Measurements from ENCODE around the gene ATXN7. TPM values are rescaled to one million over a fixed set of nuclear protein-coding genes. Genes with fewer than 3 reads are reported as not detected.

The ATXN7 gene
- total and polyA plus RNA-seq, 4 donors: 2.8 to 13.6 (median 5.6) TPM

DNA sequence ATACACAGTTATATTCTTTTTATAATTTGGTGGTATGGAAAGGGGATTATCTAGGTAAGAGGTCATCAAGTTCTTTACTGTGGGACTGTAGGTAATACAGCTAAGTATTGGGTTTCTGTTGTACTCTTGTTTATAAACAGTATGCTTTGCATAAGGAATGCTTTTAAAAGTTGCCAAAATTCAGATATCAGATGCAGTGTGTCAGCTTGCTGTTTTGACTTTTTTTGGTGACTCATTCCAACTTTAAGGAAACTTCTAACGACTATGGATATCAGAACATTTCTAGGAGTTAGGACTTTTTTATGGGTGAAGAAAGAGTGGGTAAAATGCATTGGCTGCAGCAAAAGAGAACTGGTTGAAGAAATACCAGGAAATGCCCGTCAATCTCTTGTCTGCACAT is 45.8 kb downstream of the ATXN7 start:
- Histone ChIP-seq H3K9me3 (ENCODE audit: control insufficient read depth in 4 of 4, low read length in 3 of 4) (no peaks in the 10 kb centered on the region), H3K9ac (ENCODE audit: low read depth in 1 of 2, low read length in 2 of 2) (no peak overlapping the region), H3K27me3 (ENCODE audit: control insufficient read depth in 4 of 4, insufficient read depth in 4 of 4, low read length in 3 of 4) (no peaks in the 10 kb centered on the region), H3K4me1 (ENCODE audit: control insufficient read depth in 4 of 4, insufficient read depth in 4 of 4, low read length in 3 of 4) (peaks cover 7 to 28% (median 21%) of the 10 kb centered on the region in 4 donors), H3K36me3 (ENCODE audit: control insufficient read depth in 4 of 4, insufficient read depth in 3 of 4, low read depth in 1 of 4, low read length in 3 of 4) (peaks cover 0 to 4% (median 0%) of the 10 kb centered on the region in 4 donors), H3K4me3 (ENCODE audit: low read depth in 1 of 3, low read length in 3 of 3) (no peak overlapping the region), H3K27ac (ENCODE audit: low read depth in 1 of 2, low read length in 2 of 2) (no peak overlapping the region)
- WGBS: 75% methylated on average over 2 of the region's 2 CpGs
- no peak for DNase-seq (ENCODE audit: low spot score)
- no peak for TF ChIP-seq NR2F2 (IDR thresholded peaks at IDR 0.05)
- no peak for TF ChIP-seq JUND (IDR thresholded peaks at IDR 0.05)
- no peak for TF ChIP-seq SP1 (IDR thresholded peaks at IDR 0.05)
- no peak for TF ChIP-seq REST (IDR thresholded peaks at IDR 0.05)
- TF ChIP-seq FOXA2 (IDR thresholded peaks at IDR 0.05): no peak
- TF ChIP-seq, protein P1, sequence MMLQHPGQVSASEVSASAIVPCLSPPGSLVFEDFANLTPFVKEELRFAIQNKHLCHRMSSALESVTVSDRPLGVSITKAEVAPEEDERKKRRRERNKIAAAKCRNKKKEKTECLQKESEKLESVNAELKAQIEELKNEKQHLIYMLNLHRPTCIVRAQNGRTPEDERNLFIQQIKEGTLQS (IDR thresholded peaks at IDR 0.05): no peak
- TF ChIP-seq, protein P2, sequence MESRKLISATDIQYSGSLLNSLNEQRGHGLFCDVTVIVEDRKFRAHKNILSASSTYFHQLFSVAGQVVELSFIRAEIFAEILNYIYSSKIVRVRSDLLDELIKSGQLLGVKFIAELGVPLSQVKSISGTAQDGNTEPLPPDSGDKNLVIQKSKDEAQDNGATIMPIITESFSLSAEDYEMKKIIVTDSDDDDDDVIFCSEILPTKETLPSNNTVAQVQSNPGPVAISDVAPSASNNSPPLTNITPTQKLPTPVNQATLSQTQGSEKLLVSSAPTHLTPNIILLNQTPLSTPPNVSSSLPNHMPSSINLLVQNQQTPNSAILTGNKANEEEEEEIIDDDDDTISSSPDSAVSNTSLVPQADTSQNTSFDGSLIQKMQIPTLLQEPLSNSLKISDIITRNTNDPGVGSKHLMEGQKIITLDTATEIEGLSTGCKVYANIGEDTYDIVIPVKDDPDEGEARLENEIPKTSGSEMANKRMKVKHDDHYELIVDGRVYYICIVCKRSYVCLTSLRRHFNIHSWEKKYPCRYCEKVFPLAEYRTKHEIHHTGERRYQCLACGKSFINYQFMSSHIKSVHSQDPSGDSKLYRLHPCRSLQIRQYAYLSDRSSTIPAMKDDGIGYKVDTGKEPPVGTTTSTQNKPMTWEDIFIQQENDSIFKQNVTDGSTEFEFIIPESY (IDR thresholded peaks at IDR 0.05): no peak
- TF ChIP-seq EGR1 (IDR thresholded peaks at IDR 0.05; ENCODE audit: low read depth in 2 of 2): no peak
- TF ChIP-seq RXRA (IDR thresholded peaks at IDR 0.05): no peak
- TF ChIP-seq YY1 (IDR thresholded peaks at IDR 0.05): no peak
- TF ChIP-seq RAD21 (IDR thresholded peaks at IDR 0.05): no peak
- no peak for TF ChIP-seq MAX (IDR thresholded peaks at IDR 0.05)
- TF ChIP-seq, protein P3, sequence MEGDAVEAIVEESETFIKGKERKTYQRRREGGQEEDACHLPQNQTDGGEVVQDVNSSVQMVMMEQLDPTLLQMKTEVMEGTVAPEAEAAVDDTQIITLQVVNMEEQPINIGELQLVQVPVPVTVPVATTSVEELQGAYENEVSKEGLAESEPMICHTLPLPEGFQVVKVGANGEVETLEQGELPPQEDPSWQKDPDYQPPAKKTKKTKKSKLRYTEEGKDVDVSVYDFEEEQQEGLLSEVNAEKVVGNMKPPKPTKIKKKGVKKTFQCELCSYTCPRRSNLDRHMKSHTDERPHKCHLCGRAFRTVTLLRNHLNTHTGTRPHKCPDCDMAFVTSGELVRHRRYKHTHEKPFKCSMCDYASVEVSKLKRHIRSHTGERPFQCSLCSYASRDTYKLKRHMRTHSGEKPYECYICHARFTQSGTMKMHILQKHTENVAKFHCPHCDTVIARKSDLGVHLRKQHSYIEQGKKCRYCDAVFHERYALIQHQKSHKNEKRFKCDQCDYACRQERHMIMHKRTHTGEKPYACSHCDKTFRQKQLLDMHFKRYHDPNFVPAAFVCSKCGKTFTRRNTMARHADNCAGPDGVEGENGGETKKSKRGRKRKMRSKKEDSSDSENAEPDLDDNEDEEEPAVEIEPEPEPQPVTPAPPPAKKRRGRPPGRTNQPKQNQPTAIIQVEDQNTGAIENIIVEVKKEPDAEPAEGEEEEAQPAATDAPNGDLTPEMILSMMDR (IDR thresholded peaks at IDR 0.05; ENCODE audit: low read depth, low read length, missing input control): no peak
- TF ChIP-seq HNF4A (conservative IDR thresholded peaks at IDR 0.05): no peak
- TF ChIP-seq HNF4G (IDR thresholded peaks at IDR 0.05): no peak
- no peak for TF ChIP-seq FOXA1 (IDR thresholded peaks at IDR 0.05)
- TF ChIP-seq TAF1 (conservative IDR thresholded peaks at IDR 0.05): no peak

DNA sequence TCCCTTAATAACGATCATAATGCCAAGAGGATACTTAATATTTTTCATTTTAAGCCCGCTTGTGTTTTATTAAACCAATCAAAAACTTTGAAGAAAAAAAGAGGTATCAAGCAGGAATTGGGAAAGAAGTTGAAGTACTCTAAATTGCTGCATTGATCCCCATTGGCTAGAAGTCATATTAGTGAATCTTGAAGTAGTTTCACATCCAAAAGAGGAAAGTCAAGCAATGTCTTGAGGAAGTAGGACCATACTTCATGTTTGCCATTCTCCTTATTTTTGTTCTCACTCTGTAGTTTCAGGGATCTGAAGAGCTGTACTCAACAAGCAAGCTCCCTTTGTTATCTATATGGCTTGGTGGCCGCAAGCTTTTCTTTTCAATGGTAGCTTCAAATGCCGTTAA is 46.3 kb downstream of the ATXN7 start:
- peaks cover 7 to 32% (median 23%) of the 10 kb centered on the region in 4 donors for H3K4me1 ChIP-seq (ENCODE audit: control insufficient read depth in 4 of 4, insufficient read depth in 4 of 4, low read length in 3 of 4)
- H3K27me3 ChIP-seq (ENCODE audit: control insufficient read depth in 4 of 4, insufficient read depth in 4 of 4, low read length in 3 of 4): no peaks in the 10 kb centered on the region
- no peak overlapping the region for H3K9ac ChIP-seq (ENCODE audit: low read depth in 1 of 2, low read length in 2 of 2)
- H3K9me3 ChIP-seq (ENCODE audit: control insufficient read depth in 4 of 4, low read length in 3 of 4): no peaks in the 10 kb centered on the region
- 94% methylated on average over 4 of the region's 4 CpGs for WGBS
- H3K27ac ChIP-seq (ENCODE audit: low read depth in 1 of 2, low read length in 2 of 2): no peak overlapping the region
- H3K36me3 ChIP-seq (ENCODE audit: control insufficient read depth in 4 of 4, insufficient read depth in 3 of 4, low read depth in 1 of 4, low read length in 3 of 4): peaks cover 0 to 4% (median 0%) of the 10 kb centered on the region in 4 donors
- TF ChIP-seq YY1 (IDR thresholded peaks at IDR 0.05) (no peak), HNF4A (conservative IDR thresholded peaks at IDR 0.05) (no peak), RXRA (IDR thresholded peaks at IDR 0.05) (no peak), RAD21 (IDR thresholded peaks at IDR 0.05) (no peak), NR2F2 (IDR thresholded peaks at IDR 0.05) (no peak)
- TF ChIP-seq, protein P1 (IDR thresholded peaks at IDR 0.05): no peak
- no peak overlapping the region for H3K4me3 ChIP-seq (ENCODE audit: low read depth in 1 of 3, low read length in 3 of 3)
- no peak for DNase-seq (ENCODE audit: low spot score)

Measured in liver (tissue), 9 donors.